MCF 10A (cell line): ENCODE results near the gene NAPB. TPM values are rescaled to one million over a fixed set of nuclear protein-coding genes. Genes with fewer than 3 reads are reported as not detected.

Experiments
- BruUV-seq: library from RNA; stranded (reverse); fragments of 400-500 nt; replicated peaks from 2 replicates; lab custom pipeline; 2021; lab: Mats Ljungman, UMichigan
- CTCF ChIA-PET: fragments of 300-600 bp; sonication (Branson Sonifier 250); formaldehyde crosslinking; extraction: SDS; loops from one replicate; lab custom pipeline; 2021; ENCODE audit warnings: antibody characterized with exemption, inconsistent platforms; lab: Yijun Ruan, JAX
- POLR2A ChIA-PET: fragments of 300-600, 350-650 bp; sonication (Branson Sonifier 250); formaldehyde crosslinking; extraction: SDS; loops from one replicate; lab custom pipeline; 2020; ENCODE audit warnings: antibody characterized with exemption, inconsistent platforms; lab: Yijun Ruan, JAX
- DNase-seq: peaks from one replicate; pipeline ENCODE4 v3.0.0-alpha.2; 2018; ENCODE audit not compliant: unreplicated experiment
- H3K27ac Mint-ChIP-seq: one replicate; pipeline ENCODE4 v1.8.0; 2022; ENCODE audit warnings: mild to moderate bottlenecking, low read depth, mixed read lengths; ENCODE audit not compliant: unreplicated experiment
- H3K27me3 Mint-ChIP-seq: one replicate; pipeline ENCODE4 v1.8.0; 2022; ENCODE audit warnings: mixed read lengths; ENCODE audit not compliant: insufficient read depth, unreplicated experiment
- H3K36me3 Mint-ChIP-seq: one replicate; pipeline ENCODE4 v1.8.0; 2022; ENCODE audit warnings: mild to moderate bottlenecking, moderate library complexity, mixed read lengths; ENCODE audit not compliant: insufficient read depth, unreplicated experiment
- H3K4me1 Mint-ChIP-seq: one replicate; pipeline ENCODE4 v1.8.0; 2022; ENCODE audit warnings: mixed read lengths; ENCODE audit not compliant: insufficient read depth, unreplicated experiment
- H3K4me3 Mint-ChIP-seq: one replicate; pipeline ENCODE4 v1.8.0; 2022; ENCODE audit warnings: mild to moderate bottlenecking, moderate library complexity, mixed read lengths; ENCODE audit not compliant: unreplicated experiment
- H3K9me3 Mint-ChIP-seq: one replicate; pipeline ENCODE4 v1.8.0; 2022; ENCODE audit warnings: mixed read lengths; ENCODE audit not compliant: unreplicated experiment
- intact Hi-C: fragments of 100-400 bp; cut with micrococcal nuclease; formaldehyde crosslinking; loops from 2 replicates; pipeline ENCODE4 v1.14.1; 2022
- total RNA-seq: library from RNA; stranded (reverse); gene quantifications from 2 replicates; pipeline ENCODE4 v1.2.3, GENCODE V29; 2022
- TF ChIP-seq, protein P1 (sequence below): fragments of 200-600 bp; IDR thresholded peaks from one replicate; pipeline ENCODE4 v1.8.0; 2022; ENCODE audit warnings: antibody characterized with exemption, mild to moderate bottlenecking; ENCODE audit not compliant: unreplicated experiment

The NAPB gene
- total RNA-seq, 1 experiment from 2014 or later = 9.6 TPM

DNA sequence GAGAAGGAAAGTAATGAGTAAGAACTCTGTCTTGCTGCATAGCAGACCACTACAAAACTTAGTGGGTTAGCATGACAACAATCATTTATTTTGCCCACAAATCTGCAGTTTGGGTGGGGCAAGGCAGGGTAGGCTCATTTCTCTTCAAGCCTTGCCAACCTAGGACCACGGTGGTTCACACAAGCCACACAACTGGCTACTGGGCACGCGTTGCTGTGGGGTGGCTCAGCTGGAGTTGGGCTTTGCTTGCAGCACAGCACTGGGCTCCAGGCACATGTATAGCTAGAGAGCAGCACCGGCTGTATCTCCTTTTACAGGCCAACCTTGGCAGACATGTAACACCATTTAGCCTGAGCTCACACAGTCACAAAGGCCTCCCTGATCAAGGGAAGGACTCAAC, 75.3 kb downstream of the NAPB start:
- Mint-ChIP-seq H3K36me3 (no peaks in the 10 kb centered on the region), H3K9me3 (no peaks in the 10 kb centered on the region), H3K27me3 (no peaks in the 10 kb centered on the region), H3K4me1 (peaks cover 6% of the 10 kb centered on the region), H3K27ac (no peak overlapping the region), H3K4me3 (no peak overlapping the region)
- BruUV-seq = no TSS peak
- DNase-seq = no peak
- TF ChIP-seq, protein P1, sequence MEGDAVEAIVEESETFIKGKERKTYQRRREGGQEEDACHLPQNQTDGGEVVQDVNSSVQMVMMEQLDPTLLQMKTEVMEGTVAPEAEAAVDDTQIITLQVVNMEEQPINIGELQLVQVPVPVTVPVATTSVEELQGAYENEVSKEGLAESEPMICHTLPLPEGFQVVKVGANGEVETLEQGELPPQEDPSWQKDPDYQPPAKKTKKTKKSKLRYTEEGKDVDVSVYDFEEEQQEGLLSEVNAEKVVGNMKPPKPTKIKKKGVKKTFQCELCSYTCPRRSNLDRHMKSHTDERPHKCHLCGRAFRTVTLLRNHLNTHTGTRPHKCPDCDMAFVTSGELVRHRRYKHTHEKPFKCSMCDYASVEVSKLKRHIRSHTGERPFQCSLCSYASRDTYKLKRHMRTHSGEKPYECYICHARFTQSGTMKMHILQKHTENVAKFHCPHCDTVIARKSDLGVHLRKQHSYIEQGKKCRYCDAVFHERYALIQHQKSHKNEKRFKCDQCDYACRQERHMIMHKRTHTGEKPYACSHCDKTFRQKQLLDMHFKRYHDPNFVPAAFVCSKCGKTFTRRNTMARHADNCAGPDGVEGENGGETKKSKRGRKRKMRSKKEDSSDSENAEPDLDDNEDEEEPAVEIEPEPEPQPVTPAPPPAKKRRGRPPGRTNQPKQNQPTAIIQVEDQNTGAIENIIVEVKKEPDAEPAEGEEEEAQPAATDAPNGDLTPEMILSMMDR = no peak
- POLR2A ChIA-PET = interaction anchor here (0.6 kb wide), 1 partner anchor 9 kb away, joined by 3 read pairs; no protein-coding TSS in a partner anchor
- intact Hi-C loops = loop anchor here (10.0 kb wide), 1 partner anchor 111 kb away; no protein-coding TSS in a partner anchor
- CTCF ChIA-PET = interaction anchor here (0.5 to 10.9 kb wide), 3 partner anchors 261 to 821 kb away, joined by 3 to 233 read pairs (median 3); no protein-coding TSS in a partner anchor

DNA sequence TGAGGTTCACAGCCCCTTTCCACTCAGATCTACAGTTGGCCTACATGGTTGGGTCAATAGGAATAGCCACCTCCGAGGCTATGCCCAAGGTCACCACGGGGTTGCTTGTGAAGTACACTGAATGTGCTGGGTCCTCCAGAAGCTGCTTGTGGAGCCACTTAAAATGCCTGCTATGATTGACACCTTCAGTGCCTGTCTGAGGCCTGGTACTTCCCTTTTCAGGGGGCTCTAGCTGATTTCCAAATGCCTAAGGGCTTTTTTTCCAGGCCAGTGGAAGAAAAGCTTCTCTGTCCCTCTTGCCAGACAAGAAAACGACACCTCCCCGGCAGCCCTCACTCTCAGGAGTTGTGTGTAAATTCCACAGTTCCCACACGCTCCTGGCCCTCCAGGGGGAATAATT, 77.0 kb downstream of the NAPB start:
- H3K36me3 Mint-ChIP-seq = no peaks in the 10 kb centered on the region
- H3K27me3 Mint-ChIP-seq = no peaks in the 10 kb centered on the region
- DNase-seq = no peak
- CTCF ChIA-PET = interaction anchor here (0.8 to 10.9 kb wide), 6 partner anchors 23 to 660 kb away, joined by 3 to 233 read pairs (median 3); no protein-coding TSS in a partner anchor
- no TSS peak for BruUV-seq
- H3K4me1 Mint-ChIP-seq = peaks cover 3% of the 10 kb centered on the region
- POLR2A ChIA-PET = no interaction called here
- no peak overlapping the region for H3K4me3 Mint-ChIP-seq
- no peaks in the 10 kb centered on the region for H3K9me3 Mint-ChIP-seq
- TF ChIP-seq, protein P1 = no peak
- H3K27ac Mint-ChIP-seq = no peak overlapping the region
- intact Hi-C loops = loop anchor here (5.0 to 10.0 kb wide), 2 partner anchors 110 to 1012 kb away; no protein-coding TSS in a partner anchor

DNA sequence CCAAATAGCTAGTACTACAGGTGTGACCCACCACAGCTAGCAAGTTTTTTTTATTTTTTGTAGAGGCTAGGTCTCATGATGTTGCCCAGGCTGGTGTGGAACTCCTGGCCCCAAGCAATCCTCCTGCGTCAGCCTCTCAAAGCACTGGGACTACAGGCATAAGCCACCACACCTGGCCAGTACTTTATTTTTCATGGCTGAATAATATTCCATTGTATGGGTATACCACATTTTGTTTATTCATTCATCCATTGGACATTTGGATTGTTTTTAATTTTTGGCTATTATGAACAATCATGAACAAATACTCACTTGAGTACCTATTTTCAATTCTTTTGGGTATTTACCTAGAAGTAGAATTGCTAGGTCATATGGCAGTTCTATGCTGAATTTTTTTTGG, 77.7 kb downstream of the NAPB start:
- BruUV-seq = no TSS peak
- Mint-ChIP-seq H3K4me1 (no peaks in the 10 kb centered on the region), H3K36me3 (no peaks in the 10 kb centered on the region), H3K27ac (no peak overlapping the region), H3K9me3 (no peaks in the 10 kb centered on the region), H3K4me3 (no peak overlapping the region), H3K27me3 (no peaks in the 10 kb centered on the region)
- intact Hi-C loops = loop anchor here (5.0 to 10.0 kb wide), 2 partner anchors 109 to 1011 kb away; no protein-coding TSS in a partner anchor
- no peak for DNase-seq
- POLR2A ChIA-PET = interaction anchor here (0.6 kb wide), 1 partner anchor 663 kb away, joined by 3 read pairs; no protein-coding TSS in a partner anchor
- TF ChIP-seq, protein P1 = no peak
- CTCF ChIA-PET = interaction anchor here (0.9 to 10.9 kb wide), 4 partner anchors 22 to 651 kb away, joined by 3 to 233 read pairs (median 4); no protein-coding TSS in a partner anchor

DNA sequence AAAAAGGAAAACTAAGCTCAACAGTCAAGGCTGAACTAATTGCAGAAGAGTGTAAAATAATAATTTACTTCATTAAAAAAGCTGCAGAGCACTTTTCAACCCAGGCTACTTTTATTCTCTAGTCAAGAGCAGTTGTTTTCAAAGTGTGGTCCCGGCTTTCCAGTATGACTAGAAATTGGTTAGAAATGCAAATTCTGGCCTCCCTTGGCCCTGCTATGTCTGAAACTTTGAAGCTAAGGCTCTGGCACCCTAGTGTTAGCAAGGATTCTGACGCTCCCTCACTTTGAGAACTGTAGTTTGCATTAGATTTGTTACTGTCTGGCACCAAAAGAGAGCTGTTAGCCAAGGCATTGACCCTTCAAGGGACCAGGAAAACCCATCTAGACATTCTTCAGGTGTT, 80.2 kb downstream of the NAPB start:
- no peaks in the 10 kb centered on the region for H3K27me3 Mint-ChIP-seq
- no peak overlapping the region for H3K4me3 Mint-ChIP-seq
- TF ChIP-seq, protein P1 = no peak
- BruUV-seq = no TSS peak
- no peak overlapping the region for H3K27ac Mint-ChIP-seq
- no peaks in the 10 kb centered on the region for H3K4me1 Mint-ChIP-seq
- ChIA-PET POLR2A (interaction anchor here (0.8 to 3.4 kb wide), 5 partner anchors 9 to 649 kb away, joined by 3 to 25 read pairs (median 6); partner anchors contain the start of gene NXT1), CTCF (interaction anchor here (0.6 to 10.9 kb wide), 30 partner anchors 9 to 1913 kb away, joined by 3 to 233 read pairs (median 3); partner anchors contain the start of gene NXT1)
- intact Hi-C loops = loop anchor here (5.0 to 10.0 kb wide), 2 partner anchors 106 to 1009 kb away; no protein-coding TSS in a partner anchor
- no peak for DNase-seq
- no peaks in the 10 kb centered on the region for H3K36me3 Mint-ChIP-seq
- H3K9me3 Mint-ChIP-seq = no peaks in the 10 kb centered on the region
